Fibroblast of mammary gland (primary cell): ENCODE results near the gene PHOSPHO1.

Experiments
- DNase-seq: peaks from one replicate; pipeline ENCODE4 v3.0.0-alpha.2; 2010; ENCODE audit warnings: low read depth
- H3K4me3 ChIP-seq: 2 replicates; pipeline ENCODE4 v1.5.1; 2011; ENCODE audit warnings: low read depth, mild to moderate bottlenecking, low read length, moderate library complexity; ENCODE audit not compliant: control insufficient read depth
- CTCF ChIP-seq: conservative IDR thresholded peaks from 2 replicates; pipeline ENCODE4 v1.5.1; 2011; ENCODE audit warnings: low read depth, low read length, inconsistent platforms; ENCODE audit not compliant: control insufficient read depth, insufficient read depth

PHOSPHO1 gene

DNA sequence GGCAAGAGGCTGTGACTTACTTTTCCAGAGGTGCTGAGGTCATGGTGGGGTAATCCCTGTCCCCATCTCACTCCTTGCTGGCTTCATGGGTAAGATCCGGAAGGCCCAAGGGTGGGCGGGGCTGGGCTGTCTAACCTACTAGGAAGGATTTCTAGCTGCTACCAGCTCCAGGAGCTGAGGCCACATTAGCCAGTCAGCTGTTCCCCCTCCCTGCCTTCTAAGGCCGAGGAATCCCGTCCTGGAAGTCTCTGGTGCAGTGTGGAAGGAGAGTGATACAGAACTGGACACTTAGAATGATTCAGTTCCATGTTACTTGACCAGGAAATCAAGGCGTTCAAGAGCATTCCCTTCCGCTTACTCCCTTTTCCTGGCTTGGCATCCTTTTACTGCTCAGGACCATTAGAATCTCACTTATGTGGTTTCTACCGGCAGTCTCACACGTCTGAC lies 29.1 kb downstream of the PHOSPHO1 start:
- TF ChIP-seq CTCF, result no peak
- no peak for DNase-seq
- H3K4me3 ChIP-seq, result no peak overlapping the region

GRCh38 chr17:49200423-49201083 lies 30.0 kb downstream of the PHOSPHO1 start:
- H3K4me3 ChIP-seq, result no peak overlapping the region
- DNase-seq, result no peak
- no peak for TF ChIP-seq CTCF

GRCh38 chr17:49198211-49198610 lies 32.4 kb downstream of the PHOSPHO1 start:
- no peak overlapping the region for H3K4me3 ChIP-seq
- DNase-seq, result no peak
- no peak for TF ChIP-seq CTCF

DNA sequence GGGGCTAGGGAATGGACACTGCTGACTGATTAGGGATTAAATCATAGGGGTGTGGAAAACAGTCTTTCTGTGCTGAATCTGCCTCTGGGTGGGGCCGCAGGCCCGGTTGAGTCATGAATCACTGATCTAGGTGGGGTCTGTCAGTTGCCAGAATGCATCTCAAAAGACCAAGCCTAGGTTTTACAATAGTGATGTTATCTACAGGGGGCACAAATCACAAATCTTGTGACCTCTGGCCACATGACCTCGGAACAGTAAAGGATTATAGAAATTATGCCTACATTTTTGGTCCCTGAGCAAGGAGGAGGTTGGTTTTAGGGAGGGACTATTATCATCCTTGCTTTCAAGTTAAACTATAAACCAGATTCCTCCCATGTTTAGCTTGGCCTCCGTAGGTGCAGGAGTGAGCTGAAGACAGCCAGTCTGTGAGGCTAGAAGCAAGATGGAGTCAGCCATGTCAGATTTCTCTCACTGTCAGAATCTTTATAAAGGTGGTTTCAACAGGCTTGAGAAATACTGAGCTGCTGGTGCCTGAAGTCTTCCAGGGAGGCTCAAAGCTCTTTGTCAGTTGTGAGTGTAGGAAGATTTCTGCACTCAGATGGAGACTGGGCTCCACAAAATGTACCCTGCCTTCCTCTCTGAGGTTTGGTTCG lies 33.1 kb downstream of the PHOSPHO1 start:
- no peak for TF ChIP-seq CTCF
- no peak overlapping the region for H3K4me3 ChIP-seq
- DNase-seq, result no peak

DNA sequence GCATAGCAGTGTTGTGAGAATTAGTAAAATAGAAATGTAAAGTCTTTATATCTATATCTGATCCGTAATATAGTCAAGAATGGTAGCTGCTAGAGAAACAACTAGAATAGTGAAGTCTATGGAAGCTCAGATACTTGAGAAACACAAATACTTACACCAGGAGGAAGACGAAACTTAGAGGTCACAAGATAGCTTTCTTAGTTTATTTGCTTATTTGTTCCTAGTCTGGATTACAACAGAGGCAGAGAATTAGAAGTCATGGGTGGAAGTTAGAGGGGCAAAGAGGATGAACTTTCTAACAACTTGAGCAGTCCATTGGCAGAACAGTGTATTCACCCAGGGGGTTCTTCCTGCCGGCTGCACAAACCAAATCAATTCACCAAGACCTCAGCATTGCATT lies 34.1 kb downstream of the PHOSPHO1 start:
- no peak for DNase-seq
- no peak for TF ChIP-seq CTCF
- H3K4me3 ChIP-seq, result no peak overlapping the region

DNA sequence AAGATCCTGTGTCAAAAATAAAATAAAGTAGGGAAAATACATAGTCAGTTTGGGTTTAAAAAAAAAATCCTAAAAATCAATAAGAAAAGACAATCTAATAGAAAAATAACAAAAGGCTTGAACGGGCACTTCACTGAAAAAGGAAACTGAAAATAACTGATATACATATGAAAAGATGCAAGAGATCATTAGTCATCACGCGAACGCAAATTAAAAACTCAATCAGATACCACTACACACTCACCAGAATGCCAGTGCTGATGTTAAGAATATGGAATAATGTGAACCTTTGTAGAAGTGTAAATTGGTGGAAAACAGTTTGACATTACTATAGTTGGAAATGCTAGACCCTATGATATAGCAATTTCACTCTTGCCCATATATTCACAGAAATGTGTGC lies 34.8 kb downstream of the PHOSPHO1 start:
- H3K4me3 ChIP-seq, result no peak overlapping the region
- DNase-seq, result no peak
- no peak for TF ChIP-seq CTCF
